Measurements from ENCODE around the gene TLR2. TPM values are rescaled to one million over a fixed set of nuclear protein-coding genes. Genes with fewer than 3 reads are reported as not detected.

TLR2 gene
- total and polyA plus RNA-seq, 10 of the 15 experiments (the other 5 are each of a cell fraction or from before 2014, with no cell fraction given), result under 0.01 to 0.19 (median 0.06) TPM; not detected in 4

GRCh38 chr4:153651116-153651515 lies 33.0 kb upstream of the TLR2 start:
- Histone ChIP-seq H2AFZ (ENCODE audit: control insufficient read depth, low read depth, low read length) (no peak overlapping the region), H3K9me3 (replicated peaks; ENCODE audit: control insufficient read depth, insufficient read depth, low read length) (no peaks in the 10 kb centered on the region), H3K27ac (ENCODE audit: control insufficient read depth, insufficient read depth) (no peak overlapping the region), H3K9ac (ENCODE audit: control insufficient read depth, insufficient read depth, low read length) (no peak overlapping the region), H3K79me2 (ENCODE audit: control insufficient read depth, insufficient read depth, low read length) (no peaks in the 10 kb centered on the region), H4K20me1 (ENCODE audit: control insufficient read depth, insufficient read depth) (no peaks in the 10 kb centered on the region), H3K4me1 (ENCODE audit: control insufficient read depth, insufficient read depth, low read length) (no peaks in the 10 kb centered on the region), H3K4me2 (ENCODE audit: control insufficient read depth, insufficient read depth) (no peak overlapping the region), H3K27me3 (replicated peaks in 1 of 2; ENCODE audit: control insufficient read depth in 2 of 2, insufficient read depth in 2 of 2, low read length in 1 of 2) (no peaks in the 10 kb centered on the region; a peak in 1 of 4 replicates), H3K4me3 (no peak overlapping the region), H3K36me3 (ENCODE audit: control insufficient read depth in 2 of 2, insufficient read depth in 2 of 2, low read length in 1 of 2) (no peaks in the 10 kb centered on the region)
- POLR2A ChIA-PET, result no interaction called here
- intact Hi-C loops (cut with micrococcal nuclease; ENCODE audit: unreplicated experiment), result no loop called here
- no peak for DNase-seq (ENCODE audit: low read depth, low spot score)
- no peak for ATAC-seq
- BruUV-seq (replicated peaks), result no TSS peak
- no peak for FAIRE-seq
- CTCF ChIA-PET, result interaction anchor here (2.4 to 4.1 kb wide), 3 partner anchors 7 to 305 kb away, joined by 11 to 67 read pairs (median 18); partner anchors contain the start of gene MND1
- RAD21 ChIA-PET (ENCODE audit: unreplicated experiment), result interaction anchor here (1.0 kb wide), 1 partner anchor 309 kb away, joined by 4 read pairs; no protein-coding TSS in a partner anchor
- in situ Hi-C loops (cut with MboI), result no loop called here
- 33% methylated on average over 3 of the region's 3 CpGs for WGBS (ENCODE audit: insufficient coverage, insufficient replicate concordance, low lambda C conversion rate, missing lambda C conversion rate)
- TF ChIP-seq ZNF622 (IDR thresholded peaks at IDR 0.05) (no peak), RELA (IDR thresholded peaks at IDR 0.05; ENCODE audit: borderline replicate concordance, partially characterized antibody) (no peak), EP300 (IDR thresholded peaks at IDR 0.05; ENCODE audit: borderline replicate concordance in 1 of 2, control insufficient read depth in 1 of 2, low read depth in 2 of 2, low read length in 2 of 2) (no peak), EGR1 (IDR thresholded peaks at IDR 0.05; ENCODE audit: borderline replicate concordance in 1 of 2, low read depth in 2 of 2, low read length in 2 of 2) (no peak), RB1 (IDR thresholded peaks at IDR 0.05; ENCODE audit: borderline replicate concordance) (no peak), ETV6 (conservative IDR thresholded peaks at IDR 0.05 in 1 of 2, IDR thresholded peaks at IDR 0.05 in 1 of 2; ENCODE audit: borderline replicate concordance in 1 of 2, low read depth in 1 of 2) (no peak), ZNF207 (IDR thresholded peaks at IDR 0.05; ENCODE audit: borderline replicate concordance) (no peak), PAX5 (IDR thresholded peaks at IDR 0.05; ENCODE audit: borderline replicate concordance, low read depth, low read length) (no peak), ZSCAN29 (IDR thresholded peaks at IDR 0.05) (no peak), FOXM1 (IDR thresholded peaks at IDR 0.05; ENCODE audit: low read depth, low read length) (no peak), IRF4 (IDR thresholded peaks at IDR 0.05; ENCODE audit: low read depth, low read length) (no peak), CHD1 (IDR thresholded peaks at IDR 0.05; ENCODE audit: low read depth, low read length) (no peak), SIN3A (IDR thresholded peaks at IDR 0.05; ENCODE audit: low read depth, low read length) (no peak), MYC (IDR thresholded peaks at IDR 0.05; ENCODE audit: insufficient read depth, insufficient read length, insufficient replicate concordance, low read length, severe bottlenecking) (no peak), WRNIP1 (IDR thresholded peaks at IDR 0.05; ENCODE audit: borderline replicate concordance, low read depth, low read length) (no peak), SMAD5 (IDR thresholded peaks at IDR 0.05; ENCODE audit: low read depth) (no peak), TCF7 (IDR thresholded peaks at IDR 0.05; ENCODE audit: borderline replicate concordance) (no peak)
- SMC1A ChIA-PET (ENCODE audit: uncharacterized antibody, unreplicated experiment), result interaction anchor here (0.9 to 2.4 kb wide), 5 partner anchors 83 to 333 kb away, joined by 3 to 20 read pairs (median 8); partner anchors contain the start of gene MND1

All from GM12878 (cell line).